Panc1 (cell line): ENCODE measurements around the gene INTS2. TPM values are rescaled to one million over a fixed set of nuclear protein-coding genes. Genes with fewer than 3 reads are reported as not detected.

Experiments used
- ATAC-seq: fragments of 200-7000 bp; cut with Tn5 transposase; 2 replicates; pipeline ENCODE4 v1.9.1; 2020; ENCODE audit warnings: mild to moderate bottlenecking, moderate library complexity
- BruUV-seq: library from RNA; stranded (reverse); fragments of 400-500 nt; replicated peaks from 2 replicates; lab custom pipeline; 2021; lab: Mats Ljungman, UMichigan
- CTCF ChIA-PET: fragments of 300-600 bp; sonication (Branson Sonifier 250); formaldehyde crosslinking; loops from one replicate; lab custom pipeline; 2022; ENCODE audit warnings: antibody characterized with exemption; lab: Charles Lee
- POLR2A ChIA-PET: fragments of 300-600 bp; sonication (Branson Sonifier 250); formaldehyde crosslinking; loops from one replicate; lab custom pipeline; 2022; ENCODE audit warnings: antibody characterized with exemption; lab: Charles Lee
- DNase-seq: peaks from one replicate; pipeline ENCODE4 v3.0.0-alpha.2; 2010; ENCODE audit warnings: low read depth, low spot score
- H3K27ac ChIP-seq: 2 replicates; pipeline ENCODE4 v1.5.1; 2011; ENCODE audit warnings: mild to moderate bottlenecking, low read length, inconsistent platforms
- H3K27me3 ChIP-seq: fragments of 200-500 bp; sonication (Bioruptor generic); 2 replicates; pipeline ENCODE4 v1.6.0; 2014; ENCODE audit warnings: low read length, inconsistent platforms; ENCODE audit not compliant: control insufficient read depth, insufficient read depth
- H3K36me3 ChIP-seq: fragments of 200-500 bp; sonication (Bioruptor generic); 2 replicates; pipeline ENCODE4 v1.5.1; 2014; ENCODE audit warnings: inconsistent platforms, mild to moderate bottlenecking, low read length, moderate library complexity; ENCODE audit not compliant: control insufficient read depth, insufficient read depth
- H3K4me1 ChIP-seq: 2 replicates; pipeline ENCODE4 v1.5.1; 2011; ENCODE audit warnings: inconsistent platforms, mild to moderate bottlenecking, low read length, moderate library complexity; ENCODE audit not compliant: control insufficient read depth, insufficient read depth
- H3K4me3 ChIP-seq, 2 experiments: 2 replicates each; pipeline ENCODE4 v1.5.1; 2011 to 2012; ENCODE audit warnings: low read depth in 2 of 2, low read length in 2 of 2, mild to moderate bottlenecking in 2 of 2, inconsistent platforms in 1 of 2, moderate library complexity in 1 of 2
- H3K9me3 ChIP-seq: fragments of 200-500 bp; sonication (Bioruptor generic); 2 replicates; pipeline ENCODE4 v1.5.1; 2014; ENCODE audit warnings: low read depth, mild to moderate bottlenecking, inconsistent platforms, low read length, moderate library complexity; ENCODE audit not compliant: control insufficient read depth, insufficient read depth
- CTCF ChIP-seq: fragments of 450-650 bp; IDR thresholded peaks from 2 replicates; pipeline ENCODE4 v1.5.1; 2017; ENCODE audit warnings: mild to moderate bottlenecking
- POLR2AphosphoS5 ChIP-seq: IDR thresholded peaks from 2 replicates; pipeline ENCODE4 v1.6.1; 2012; ENCODE audit warnings: mild to moderate bottlenecking, low read depth, low read length, moderate library complexity
- SIN3A ChIP-seq: IDR thresholded peaks from 2 replicates; pipeline ENCODE4 v1.6.1; 2012; ENCODE audit warnings: low read depth, mild to moderate bottlenecking, low read length, moderate library complexity, borderline replicate concordance; ENCODE audit not compliant: insufficient read depth
- TCF7L2 ChIP-seq: IDR thresholded peaks from 2 replicates; pipeline ENCODE4 v1.6.1; 2011; ENCODE audit warnings: mild to moderate bottlenecking, low read depth, low read length, inconsistent platforms
- in situ Hi-C: cut with HindIII; loops from 2 replicates; pipeline ENCODE4 v1.10.0; 2016; ENCODE audit warnings: low sequenced_read_pairs, low pct_unique_long_range_greater_than_20kb
- intact Hi-C: fragments of 100-400 bp; cut with micrococcal nuclease; formaldehyde crosslinking; loops from one replicate; pipeline ENCODE4 v1.10.0; 2022; ENCODE audit not compliant: unreplicated experiment
- total RNA-seq: library from RNA; stranded (reverse); gene quantifications from one replicate; pipeline ENCODE4 v1.2.1, GENCODE V29; 2021; ENCODE audit not compliant: unreplicated experiment
- TF ChIP-seq, protein P1 (sequence below), 2 experiments: IDR thresholded peaks; 2 replicates each; pipeline ENCODE4 v1.6.1; 2011 to 2012; ENCODE audit warnings: low read depth in 2 of 2, control low read depth in 1 of 2, low read length in 1 of 2, mild to moderate bottlenecking in 1 of 2, moderate library complexity in 1 of 2; ENCODE audit not compliant: insufficient read depth in 1 of 2

Gene INTS2
- total RNA-seq, 1 experiment from 2014 or later = 32.5 TPM

GRCh38 chr17:61863801-61864126 is 64.0 kb downstream of the INTS2 start:
- CTCF ChIA-PET = interaction anchor here (0.6 to 1.0 kb wide), 4 partner anchors 15 to 245 kb away, joined by 3 to 20 read pairs (median 6); no protein-coding TSS in a partner anchor
- Histone ChIP-seq H3K27me3 (no peaks in the 10 kb centered on the region), H3K36me3 (peaks cover 16% of the 10 kb centered on the region), H3K9me3 (no peaks in the 10 kb centered on the region), H3K27ac (peak overlapping the region; percentile 85), H3K4me3 (peak overlapping the region; percentile 65 to 93), H3K4me1 (peaks cover 17% of the 10 kb centered on the region; the same call in 1 of the 2 replicates)
- intact Hi-C loops = no loop called here
- DNase-seq (no peak), ATAC-seq (peak; percentile 44)
- no TSS peak for BruUV-seq
- TF ChIP-seq CTCF (no peak), TCF7L2 (no peak), SIN3A (no peak)
- TF ChIP-seq, protein P1, sequence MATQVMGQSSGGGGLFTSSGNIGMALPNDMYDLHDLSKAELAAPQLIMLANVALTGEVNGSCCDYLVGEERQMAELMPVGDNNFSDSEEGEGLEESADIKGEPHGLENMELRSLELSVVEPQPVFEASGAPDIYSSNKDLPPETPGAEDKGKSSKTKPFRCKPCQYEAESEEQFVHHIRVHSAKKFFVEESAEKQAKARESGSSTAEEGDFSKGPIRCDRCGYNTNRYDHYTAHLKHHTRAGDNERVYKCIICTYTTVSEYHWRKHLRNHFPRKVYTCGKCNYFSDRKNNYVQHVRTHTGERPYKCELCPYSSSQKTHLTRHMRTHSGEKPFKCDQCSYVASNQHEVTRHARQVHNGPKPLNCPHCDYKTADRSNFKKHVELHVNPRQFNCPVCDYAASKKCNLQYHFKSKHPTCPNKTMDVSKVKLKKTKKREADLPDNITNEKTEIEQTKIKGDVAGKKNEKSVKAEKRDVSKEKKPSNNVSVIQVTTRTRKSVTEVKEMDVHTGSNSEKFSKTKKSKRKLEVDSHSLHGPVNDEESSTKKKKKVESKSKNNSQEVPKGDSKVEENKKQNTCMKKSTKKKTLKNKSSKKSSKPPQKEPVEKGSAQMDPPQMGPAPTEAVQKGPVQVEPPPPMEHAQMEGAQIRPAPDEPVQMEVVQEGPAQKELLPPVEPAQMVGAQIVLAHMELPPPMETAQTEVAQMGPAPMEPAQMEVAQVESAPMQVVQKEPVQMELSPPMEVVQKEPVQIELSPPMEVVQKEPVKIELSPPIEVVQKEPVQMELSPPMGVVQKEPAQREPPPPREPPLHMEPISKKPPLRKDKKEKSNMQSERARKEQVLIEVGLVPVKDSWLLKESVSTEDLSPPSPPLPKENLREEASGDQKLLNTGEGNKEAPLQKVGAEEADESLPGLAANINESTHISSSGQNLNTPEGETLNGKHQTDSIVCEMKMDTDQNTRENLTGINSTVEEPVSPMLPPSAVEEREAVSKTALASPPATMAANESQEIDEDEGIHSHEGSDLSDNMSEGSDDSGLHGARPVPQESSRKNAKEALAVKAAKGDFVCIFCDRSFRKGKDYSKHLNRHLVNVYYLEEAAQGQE (IDR thresholded peaks at IDR 0.05; ENCODE audit: insufficient read depth in 1 of 2, low read depth in 2 of 2, low read length in 1 of 2) = no peak
- in situ Hi-C loops = no loop called here
- POLR2A ChIA-PET = interaction anchor here (0.6 kb wide), 7 partner anchors 14 to 1497 kb away, joined by 3 to 7 read pairs (median 4); no protein-coding TSS in a partner anchor

DNA sequence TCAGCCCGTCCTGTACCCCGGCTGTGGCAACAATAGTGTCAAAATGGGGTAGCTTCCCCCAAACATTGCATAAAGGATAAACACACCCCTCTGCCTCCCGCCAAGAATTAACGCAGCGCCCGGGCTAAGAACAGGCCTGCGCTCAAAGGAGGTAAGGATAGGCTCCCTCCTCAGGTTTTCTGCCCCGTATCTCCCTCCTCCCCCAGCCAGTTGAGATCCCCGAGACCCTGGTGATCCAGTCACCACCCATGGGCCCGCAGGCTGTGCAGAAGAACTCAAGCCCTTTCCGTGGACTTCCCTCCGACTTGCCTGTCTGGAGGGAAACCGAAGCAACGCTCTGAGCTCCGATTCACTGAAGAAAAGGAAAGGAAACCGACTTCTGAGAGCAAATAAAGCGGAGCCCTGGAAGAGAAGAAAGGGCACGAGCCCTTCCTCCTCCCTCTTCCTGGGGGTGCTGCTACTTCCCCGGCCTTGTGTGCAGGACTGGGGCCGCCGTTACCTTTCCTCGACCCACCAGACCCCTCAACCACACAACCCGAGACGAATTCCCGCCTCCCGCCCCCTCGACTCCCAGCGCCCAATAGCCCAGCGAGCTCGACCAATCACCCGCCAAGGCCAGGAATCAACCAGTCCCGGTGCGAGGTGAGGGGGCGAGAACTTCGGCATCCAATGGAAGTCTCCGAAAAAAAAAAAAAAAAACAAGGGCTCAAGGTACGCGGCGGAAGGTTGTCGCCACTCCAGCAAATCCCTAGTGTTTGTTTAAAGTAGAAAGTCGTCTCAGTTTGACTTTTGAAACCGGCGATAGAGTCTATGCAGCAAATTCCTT is 64.6 kb downstream of the INTS2 start, which contains the start of gene BRIP1:
Gene BRIP1, minus strand, starts transcription at position 554 of the 826 bp plus-strand sequence. CDS start 1,989 bp downstream, outside the sequence.
- H3K36me3 ChIP-seq = peaks cover 11% of the 10 kb centered on the region
- peak; percentile 31 for TF ChIP-seq SIN3A
- TF ChIP-seq, protein P1 (IDR thresholded peaks at IDR 0.05; ENCODE audit: insufficient read depth in 1 of 2, low read depth in 2 of 2, low read length in 1 of 2) = no peak
- TF ChIP-seq POLR2AphosphoS5 = peak; percentile 83
- no peak for TF ChIP-seq TCF7L2
- TF ChIP-seq CTCF = no peak
- BruUV-seq = no TSS peak
- POLR2A ChIA-PET = interaction anchor here (0.6 to 0.7 kb wide), 9 partner anchors 15 to 1497 kb away, joined by 3 to 11 read pairs (median 5); no protein-coding TSS in a partner anchor
- H3K4me3 ChIP-seq = peak within 1 kb of the TSS; percentile 65 to 93
- H3K27ac ChIP-seq = peak within 1 kb of the TSS; percentile 85
- peaks cover 17% of the 10 kb centered on the region; the same call in 1 of the 2 replicates for H3K4me1 ChIP-seq
- no peaks in the 10 kb centered on the region for H3K27me3 ChIP-seq
- CTCF ChIA-PET = interaction anchor here (0.6 to 1.0 kb wide), 8 partner anchors 8 to 246 kb away, joined by 3 to 20 read pairs (median 6); no protein-coding TSS in a partner anchor
- intact Hi-C loops (no loop called here), in situ Hi-C loops (no loop called here)
- no peaks in the 10 kb centered on the region for H3K9me3 ChIP-seq
- DNase-seq = peak; percentile 66
- ATAC-seq = peak; percentile 100
